ENCODE results near the gene ATP8B4.

- TF ChIP-seq EP300 (IDR thresholded peaks at IDR 0.05), result no peak
- no peak for TF ChIP-seq CTCF (IDR thresholded peaks at IDR 0.05)
Observed at GRCh38 chr15:50113187-50113505, 5.9 kb downstream of the ATP8B4 start.
